K562 (cell line): Measurements from ENCODE around the gene HS3ST3B1. TPM values are rescaled to one million over a fixed set of nuclear protein-coding genes. Genes with fewer than 3 reads are reported as not detected.

ENCODE experiments used
- ATAC-seq: fragments of 200-7000 bp; cut with Tn5 transposase; 3 replicates; pipeline ENCODE4 v1.9.1; 2020; ENCODE audit warnings: moderate library complexity
- BruUV-seq: library from RNA; stranded (reverse); fragments of 400-500 nt; replicated peaks from 2 replicates; lab custom pipeline; 2021; lab: Mats Ljungman, UMichigan
- CTCF ChIA-PET: fragments of 300-600 bp; formaldehyde crosslinking; extraction: SDS; loops from one replicate; lab custom pipeline; 2021; ENCODE audit warnings: low intra/inter-chr PET ratio; lab: Yijun Ruan, JAX
- POLR2A ChIA-PET: fragments of 300-600, 350-650 bp; sonication (Branson Sonifier 250); formaldehyde crosslinking; extraction: SDS; loops from one replicate; lab custom pipeline; 2021; ENCODE audit warnings: antibody characterized with exemption, inconsistent platforms; lab: Yijun Ruan, JAX
- DNase-seq, 4 experiments: peaks; one replicate each; pipeline versions ENCODE4 v3.0.0 to v3.0.0-alpha.2; 2011 to 2018; ENCODE audit warnings: low spot score in 3 of 4, mixed read lengths in 3 of 4; ENCODE audit errors: extremely low read depth in 1 of 4
- FAIRE-seq: peaks from 2 replicates; lab custom pipeline; 2011; peaks lifted over from hg19 to GRCh38; lab: Jason Lieb, UNC
- H2AFZ ChIP-seq: 2 replicates; pipeline ENCODE4 v1.6.0; 2011; ENCODE audit warnings: low read depth, low read length, control low read depth, inconsistent platforms
- H3K27ac ChIP-seq: fragments of 200-600 bp; 3 replicates; pipeline ENCODE4 v1.8.0; 2011; ENCODE audit warnings: low read depth, mild to moderate bottlenecking, control low read depth, inconsistent platforms, low read length, moderate library complexity, mixed read lengths; ENCODE audit errors: extremely low read depth
- H3K27me3 ChIP-seq, 2 experiments: fragments of 300-600 bp in 1 of 2; 2 replicates in 1 of 2; 3 replicates in 1 of 2; pipeline versions ENCODE4 v1.6.0 to v1.8.0; 2011; ENCODE audit warnings: inconsistent platforms in 2 of 2, low read length in 2 of 2, mild to moderate bottlenecking in 1 of 2, mixed read lengths in 1 of 2, moderate library complexity in 1 of 2; ENCODE audit not compliant: control insufficient read depth in 2 of 2, insufficient read depth in 2 of 2
- H3K36me3 ChIP-seq: fragments of 300-600 bp; 3 replicates; pipeline ENCODE4 v1.8.0; 2011; ENCODE audit warnings: mild to moderate bottlenecking, low read length, inconsistent platforms; ENCODE audit not compliant: control insufficient read depth, insufficient read depth
- H3K4me1 ChIP-seq, 2 experiments: fragments of 200-600 bp in 1 of 2; replicated peaks in 1 of 2; 2 replicates in 1 of 2; 3 replicates in 1 of 2; pipeline versions ENCODE4 v1.5.1 to v1.8.0; 2011; ENCODE audit warnings: inconsistent platforms in 2 of 2, low read length in 2 of 2, mild to moderate bottlenecking in 1 of 2, mixed read lengths in 1 of 2, moderate library complexity in 1 of 2; ENCODE audit not compliant: control insufficient read depth in 2 of 2, insufficient read depth in 2 of 2
- H3K4me2 ChIP-seq: 2 replicates; pipeline ENCODE4 v1.6.1; 2011; ENCODE audit warnings: low read length, control low read depth, inconsistent platforms, mixed read lengths; ENCODE audit not compliant: insufficient read depth
- H3K4me3 ChIP-seq: fragments of 200-600 bp; sonication (generic), shearing (Covaris generic); 2 replicates; pipeline ENCODE4 v1.5.1; 2016; ENCODE audit warnings: control low read depth, inconsistent platforms
- H3K79me2 ChIP-seq: fragments of 200-600 bp; 3 replicates; pipeline ENCODE4 v1.8.0; 2011; ENCODE audit warnings: low read length, inconsistent platforms; ENCODE audit not compliant: control insufficient read depth, insufficient read depth
- H3K9ac ChIP-seq, 2 experiments: 2 replicates each; pipeline versions ENCODE4 v1.6.0 to v1.6.1; 2011; ENCODE audit warnings: low read depth in 2 of 2, low read length in 2 of 2, control low read depth in 1 of 2, inconsistent platforms in 1 of 2, mild to moderate bottlenecking in 1 of 2, mixed read lengths in 1 of 2; ENCODE audit not compliant: insufficient read depth in 1 of 2
- H3K9me1 ChIP-seq: one replicate; pipeline ENCODE4 v1.6.0; 2011; ENCODE audit warnings: inconsistent platforms, mild to moderate bottlenecking, low read length, moderate library complexity; ENCODE audit not compliant: control insufficient read depth, insufficient read depth
- H3K9me3 ChIP-seq: replicated peaks from 2 replicates; pipeline ENCODE4 v1.5.1; 2011; ENCODE audit warnings: low read depth, low read length, inconsistent platforms; ENCODE audit not compliant: control insufficient read depth, insufficient read depth
- H4K20me1 ChIP-seq: replicated peaks from 2 replicates; pipeline ENCODE4 v1.6.1; 2011; ENCODE audit warnings: low read length, inconsistent platforms, mixed read lengths; ENCODE audit not compliant: control insufficient read depth, insufficient read depth
- CEBPB ChIP-seq: fragments of 450-650 bp; IDR thresholded peaks from 2 replicates; pipeline ENCODE4 v1.6.1; 2016; ENCODE audit warnings: missing genetic modification characterization, missing compliant biosample characterization
- CEBPG ChIP-seq, 3 experiments: fragments of 200-800 bp in 1 of 3; sonication (Bioruptor generic) in 1 of 3; sonication (generic) in 1 of 3; formaldehyde crosslinking in 1 of 3; IDR thresholded peaks in 2 of 3; conservative IDR thresholded peaks in 1 of 3; 2 replicates each; pipeline versions ENCODE4 v1.6.1 to v1.8.0; 2016 to 2022; ENCODE audit warnings: missing compliant biosample characterization in 2 of 3, missing genetic modification characterization in 2 of 3, mild to moderate bottlenecking in 1 of 3, missing genetic modification reagents in 1 of 3
- HOXB6 ChIP-seq: fragments of 250-450 bp; sonication (Bioruptor Pico); IDR thresholded peaks from 2 replicates; pipeline ENCODE4 v1.5.1; 2022; ENCODE audit warnings: mild to moderate bottlenecking, borderline replicate concordance
- ILF3 ChIP-seq: fragments of 450-650 bp; IDR thresholded peaks from 2 replicates; pipeline ENCODE4 v1.6.1; 2018; ENCODE audit warnings: antibody characterized with exemption, mild to moderate bottlenecking, moderate library complexity, borderline replicate concordance
- NR2C2 ChIP-seq, 2 experiments: fragments of 200-800 bp in 1 of 2; sonication (Bioruptor generic) in 1 of 2; sonication (generic) in 1 of 2; formaldehyde crosslinking in 1 of 2; IDR thresholded peaks; 2 replicates each; pipeline versions ENCODE4 v1.6.1 to v1.8.0; 2016 to 2022; ENCODE audit warnings: mild to moderate bottlenecking in 1 of 2, missing compliant biosample characterization in 1 of 2, missing genetic modification characterization in 1 of 2, missing genetic modification reagents in 1 of 2
- WGBS: fragments of 100-300 bp; shearing (Covaris generic); methylation state at CpG from one replicate; pipeline ENCODE4 v1.1.6; 2016; ENCODE audit warnings: low coverage, mixed read lengths; ENCODE audit not compliant: insufficient coverage; ENCODE audit errors: missing lambda C conversion rate; 5-methylcytosine and 5-hydroxymethylcytosine counted together
- in situ Hi-C: fragments of 300-500 bp; cut with MboI; formaldehyde crosslinking; loops from 4 replicates; pipeline ENCODE4 v1.15.0; 2018; ENCODE audit warnings: inconsistent platforms, mixed read lengths
- intact Hi-C: fragments of 100-400 bp; cut with micrococcal nuclease; formaldehyde crosslinking; loops from 2 replicates; pipeline ENCODE4 v1.14.2; 2022
- polyA plus RNA-seq, 8 experiments: library from polyadenylated mRNA; depleted of rRNA in 4 of 8; stranded (reverse) in 5 of 8; unstranded in 3 of 8; fragments of >200 nt; fragmentation: Nextera tagmentation in 2 of 8; fragmentation: Illumina TruSeq in 1 of 8; extraction: Ambion mirVana in 2 of 8; extraction: Trizol in 1 of 8; gene quantifications; 2 replicates each; pipeline versions ENCODE4 v1.2.1 to v1.2.3, GENCODE V29; 2011 to 2014; ENCODE audit warnings: inconsistent platforms in 1 of 8, missing spikeins in 1 of 8
- total RNA-seq, 7 experiments: library from RNA; depleted of rRNA in 6 of 7; stranded (reverse); fragments of >200 nt in 6 of 7; fragmentation: Illumina TruSeq in 2 of 7; extraction: Trizol in 2 of 7; gene quantifications; 2 replicates each; pipeline versions ENCODE4 v1.2.1 to v1.2.3, GENCODE V29; 2011 to 2021; ENCODE audit warnings: low replicate concordance in 1 of 7

HS3ST3B1 gene
- total and polyA plus RNA-seq, 9 of the 15 experiments (the other 6 are each of a cell fraction or from before 2014, with no cell fraction given), result 1.9 to 12.9 (median 3.7) TPM

GRCh38 chr17:14334276-14334840 lies 33.5 kb downstream of the HS3ST3B1 start:
- Histone ChIP-seq H4K20me1 (no peaks in the 10 kb centered on the region), H3K4me2 (no peak overlapping the region), H3K27ac (peak overlapping the region; percentile 64; the same call in 1 of the 3 replicates), H3K36me3 (peaks cover 4% of the 10 kb centered on the region; the same call in 1 of the 3 replicates), H3K4me3 (no peak overlapping the region), H3K9me1 (no peaks in the 10 kb centered on the region), H3K79me2 (peaks cover 33% of the 10 kb centered on the region), H3K4me1 (peaks cover 18 to 53% of the 10 kb centered on the region in 2 experiments; a peak in 4 of 5 replicates), H3K27me3 (no peaks in the 10 kb centered on the region), H3K9me3 (no peaks in the 10 kb centered on the region), H2AFZ (no peak overlapping the region), H3K9ac (no peak overlapping the region)
- FAIRE-seq, result no peak
- intact Hi-C loops (no loop called here), in situ Hi-C loops (no loop called here)
- 30% methylated on average over 3 of the region's 3 CpGs for WGBS
- POLR2A ChIA-PET, result interaction anchor here (0.8 kb wide), 1 partner anchor 13 kb away, joined by 3 read pairs; no protein-coding TSS in a partner anchor
- TF ChIP-seq HOXB6 (CRISPR knock-in tag) (no peak), ILF3 (no peak), CEBPG (CRISPR knock-in tag; IDR thresholded peaks at IDR 0.05) (no peak), CEBPG (tag; conservative IDR thresholded peaks at IDR 0.05 in 1 of 2, IDR thresholded peaks at IDR 0.05 in 1 of 2) (peak in 1 of 2 experiments; percentile 68; a peak in 2 of 4 replicates), NR2C2 (CRISPR knock-in tag; IDR thresholded peaks at IDR 0.05) (no peak), NR2C2 (tag; IDR thresholded peaks at IDR 0.05) (peak; percentile 58; the same call in 1 of the 2 replicates), CEBPB (tag) (peak; percentile 60; the same call in 1 of the 2 replicates)
- ATAC-seq, result no peak; the same call in 2 of the 3 replicates
- no TSS peak for BruUV-seq
- no peak for DNase-seq
- CTCF ChIA-PET, result no interaction called here
